ENCODE data around the gene ASB2. TPM values are rescaled to one million over a fixed set of nuclear protein-coding genes. Genes with fewer than 3 reads are reported as not detected.

The ASB2 gene
- total RNA-seq, result 1 to 10 TPM; 3.7 to 7.2 (median 4.8) TPM
- total RNA-seq (2013), result 4.3 TPM

- TF ChIP-seq CTCF (IDR thresholded peaks at IDR 0.05), result no peak
- Histone ChIP-seq H3K27me3 (ENCODE audit: control insufficient read depth, insufficient read depth, low read length) (peaks cover 5% of the 10 kb centered on the region), H3K36me3 (ENCODE audit: control insufficient read depth, insufficient read depth, low read length) (no peaks in the 10 kb centered on the region), H3K9me3 (ENCODE audit: control insufficient read depth, insufficient read depth, low read length) (peaks cover 14% of the 10 kb centered on the region), H3K4me1 (ENCODE audit: control insufficient read depth, insufficient read depth, low read length) (peaks cover 36% of the 10 kb centered on the region), H3K27ac (ENCODE audit: low read length) (no peak within 1 kb of the TSS), H3K4me3 (ENCODE audit: low read length) (no peak within 1 kb of the TSS)
- Mint-ChIP-seq H3K27ac (peak within 1 kb of the TSS in 1 of 2 donors; percentile 22), H3K9me3 (peaks cover 2% of the 10 kb centered on the region in 2 donors), H3K4me1 (peaks cover 30 to 31% of the 10 kb centered on the region in 2 donors), H3K36me3 (no peaks in the 10 kb centered on the region), H3K4me3 (no peak within 1 kb of the TSS), H3K27me3 (ENCODE audit: low read depth in 2 of 2) (peaks cover 8 to 12% of the 10 kb centered on the region in 2 donors)
- 27% methylated on average over 12 of the region's 12 CpGs for WGBS (ENCODE audit: insufficient coverage)
- ATAC-seq, result no peak
- DNase-seq, result peak in 1 of 2 donors; percentile 39
- intact Hi-C loops (cut with micrococcal nuclease), result no loop called here
These were observed at the start of gene ASB2 for GRCh38 chr14:93976477-93977057. ASB2 (minus strand) TSS chr14:93976570; CDS start chr14:93964539, 12,031 bp downstream.

GRCh38 chr14:94025720-94026119 lies 49.4 kb upstream of the ASB2 start:
- intact Hi-C loops (cut with micrococcal nuclease), result loop anchor here (1.0 kb wide), 1 partner anchor 56 kb away; the partner anchor contains the start of genes DDX24 and IFI27L1
- 70% methylated on average over 5 of the region's 6 CpGs for WGBS (ENCODE audit: insufficient coverage)
- ATAC-seq (no peak), DNase-seq (no peak)
- H3K9me3 ChIP-seq (ENCODE audit: control insufficient read depth, insufficient read depth, low read length), result no peaks in the 10 kb centered on the region
- Mint-ChIP-seq H3K4me3 (peak overlapping the region; percentile 80), H3K27me3 (ENCODE audit: low read depth in 2 of 2) (peaks cover 26 to 37% of the 10 kb centered on the region in 2 donors), H3K4me1 (peaks cover 6 to 9% of the 10 kb centered on the region in 2 donors), H3K36me3 (no peaks in the 10 kb centered on the region), H3K27ac (peak overlapping the region in 1 of 2 donors; percentile 64), H3K9me3 (no peaks in the 10 kb centered on the region)
- no peak overlapping the region for H3K27ac ChIP-seq (ENCODE audit: low read length)
- no peaks in the 10 kb centered on the region for H3K27me3 ChIP-seq (ENCODE audit: control insufficient read depth, insufficient read depth, low read length)
- H3K4me3 ChIP-seq (ENCODE audit: low read length), result no peak overlapping the region
- H3K4me1 ChIP-seq (ENCODE audit: control insufficient read depth, insufficient read depth, low read length), result peaks cover 12% of the 10 kb centered on the region
- no peaks in the 10 kb centered on the region for H3K36me3 ChIP-seq (ENCODE audit: control insufficient read depth, insufficient read depth, low read length)
- TF ChIP-seq CTCF (IDR thresholded peaks at IDR 0.05), result no peak

GRCh38 chr14:94024549-94024948 lies 48.2 kb upstream of the ASB2 start:
- H3K4me3 ChIP-seq (ENCODE audit: low read length), result no peak overlapping the region
- ATAC-seq, result no peak
- Mint-ChIP-seq H3K4me1 (peaks cover 6 to 9% of the 10 kb centered on the region in 2 donors), H3K36me3 (no peaks in the 10 kb centered on the region), H3K9me3 (no peaks in the 10 kb centered on the region), H3K27ac (no peak overlapping the region), H3K27me3 (ENCODE audit: low read depth in 2 of 2) (peaks cover 21 to 46% of the 10 kb centered on the region in 2 donors), H3K4me3 (no peak overlapping the region)
- no peak for DNase-seq
- H3K9me3 ChIP-seq (ENCODE audit: control insufficient read depth, insufficient read depth, low read length), result no peaks in the 10 kb centered on the region
- 100% methylated on average over 1 of the region's 2 CpGs for WGBS (ENCODE audit: insufficient coverage)
- no peaks in the 10 kb centered on the region for H3K27me3 ChIP-seq (ENCODE audit: control insufficient read depth, insufficient read depth, low read length)
- intact Hi-C loops (cut with micrococcal nuclease), result no loop called here
- no peak overlapping the region for H3K27ac ChIP-seq (ENCODE audit: low read length)
- no peaks in the 10 kb centered on the region for H3K36me3 ChIP-seq (ENCODE audit: control insufficient read depth, insufficient read depth, low read length)
- TF ChIP-seq CTCF (IDR thresholded peaks at IDR 0.05), result no peak
- peaks cover 12% of the 10 kb centered on the region for H3K4me1 ChIP-seq (ENCODE audit: control insufficient read depth, insufficient read depth, low read length)
